HG02588 (cell line): ENCODE data around the gene TTPAL.

Experiments used
- ATAC-seq: cut with Tn5 transposase; IDR thresholded peaks from one replicate; pipeline ENCODE4 v1.9.1; 2021; ENCODE audit warnings: mild to moderate bottlenecking, moderate library complexity; ENCODE audit not compliant: unreplicated experiment

TTPAL gene

DNA sequence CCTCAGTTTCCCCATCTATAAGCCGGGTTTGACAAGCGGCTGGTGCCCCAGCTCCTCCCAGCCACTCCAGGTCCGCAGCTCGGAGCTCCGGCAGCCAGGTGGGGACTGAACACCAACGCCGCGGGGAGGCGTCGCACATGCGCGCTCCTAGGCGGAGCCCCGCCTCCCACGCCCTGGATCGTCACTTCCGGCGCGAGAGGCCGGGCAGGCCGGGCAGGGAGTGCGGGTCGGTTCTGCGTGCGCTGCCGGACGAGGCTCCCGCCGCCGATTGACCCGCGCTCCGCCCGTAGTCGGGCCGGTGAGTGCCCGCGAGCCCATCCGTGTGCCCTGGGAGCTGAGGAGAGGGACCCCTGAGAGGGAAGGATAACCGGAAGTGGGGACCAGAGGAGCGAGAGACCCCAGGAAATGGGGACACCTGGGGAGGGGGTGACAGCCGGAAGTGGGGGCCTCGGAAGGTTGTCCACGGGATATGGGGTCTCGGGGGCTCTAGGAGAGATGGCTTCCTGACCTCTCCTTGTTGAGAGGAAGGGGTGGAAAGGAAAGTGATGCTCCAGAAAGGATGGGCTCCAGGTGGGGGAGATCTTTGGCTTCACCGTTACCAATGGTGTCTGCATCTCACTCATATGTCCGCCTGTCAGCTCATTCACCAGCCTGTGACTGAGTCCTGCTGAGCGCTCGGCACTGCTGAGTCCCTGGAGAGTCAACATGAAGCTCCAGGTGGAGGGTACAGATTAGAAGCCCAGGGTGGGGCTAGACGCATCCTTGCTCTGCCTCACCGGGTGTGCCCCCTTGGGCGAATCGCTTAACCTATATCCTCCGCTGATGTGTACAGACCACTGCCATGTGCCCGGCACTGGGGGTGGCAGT lies at the start of gene TTPAL:
TSS of gene TTPAL (plus strand) at position 181 of the 867 bp plus-strand sequence. CDS start 4,126 bp downstream, outside the sequence.
- peak; percentile 96 for ATAC-seq

- ATAC-seq: no peak
These were observed 49.8 kb upstream of the TTPAL start for GRCh38 chr20:44425923-44426322.

DNA sequence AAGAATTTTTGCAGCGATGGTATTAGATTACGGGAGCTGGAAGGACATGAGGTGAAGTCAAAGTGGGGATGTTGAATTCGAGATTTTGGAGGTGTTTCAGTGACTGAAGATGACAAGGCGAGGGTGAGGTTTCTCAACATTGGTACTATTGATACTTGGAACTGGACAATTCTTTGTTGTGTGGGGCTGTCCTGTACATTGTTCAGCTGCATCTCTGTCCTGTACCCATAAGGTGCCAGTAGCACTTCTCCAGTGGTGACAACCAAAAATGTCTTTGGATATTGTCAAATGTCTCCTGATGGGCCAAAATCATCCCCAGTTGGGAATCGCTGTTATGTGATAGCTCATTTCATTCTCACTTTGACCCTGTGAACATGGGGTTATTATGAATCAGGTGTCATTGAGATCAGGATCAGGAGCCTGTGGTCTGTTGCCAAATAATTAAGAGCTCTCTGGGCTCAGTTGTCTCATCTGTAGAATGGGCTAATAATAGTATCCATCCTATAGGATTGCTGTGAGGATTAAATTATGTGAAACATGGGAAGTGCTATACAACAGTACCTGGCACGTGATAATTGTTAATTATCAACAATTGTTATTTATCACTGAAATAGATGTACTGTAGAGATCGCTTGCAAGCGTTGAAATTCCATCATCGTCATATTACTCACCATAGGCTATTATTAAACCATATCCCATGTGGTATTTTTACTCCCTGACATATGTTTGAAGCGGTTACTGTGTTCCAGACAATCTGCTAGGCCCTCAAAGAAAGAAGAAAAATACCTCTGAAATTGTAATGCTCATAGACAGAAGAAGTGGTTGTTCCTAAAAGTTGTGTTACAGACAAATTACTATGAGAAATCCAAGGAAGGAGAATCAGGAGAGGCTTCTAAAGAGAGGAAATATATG lies 48.5 kb upstream of the TTPAL start:
- no peak for ATAC-seq

GRCh38 chr20:44427804-44428173 lies 47.9 kb upstream of the TTPAL start:
- ATAC-seq: no peak

GRCh38 chr20:44428174-44429016 lies 47.3 kb upstream of the TTPAL start:
- ATAC-seq: no peak

DNA sequence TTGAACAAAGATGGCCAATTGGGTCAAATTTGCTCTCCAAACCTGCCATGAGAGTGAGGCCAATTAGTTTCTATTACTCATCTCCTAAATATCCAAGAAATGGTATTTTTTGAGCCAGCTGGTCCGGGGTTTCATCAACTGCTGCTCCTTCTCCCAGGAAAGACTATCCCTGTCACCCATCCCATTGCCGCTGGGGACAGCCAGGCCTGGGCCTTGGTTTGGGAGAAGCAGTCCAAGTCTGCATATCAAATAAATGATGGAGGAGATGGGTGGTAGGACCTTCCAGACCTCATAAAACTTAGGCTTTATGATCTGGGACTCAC lies 46.7 kb upstream of the TTPAL start:
- ATAC-seq: no peak

DNA sequence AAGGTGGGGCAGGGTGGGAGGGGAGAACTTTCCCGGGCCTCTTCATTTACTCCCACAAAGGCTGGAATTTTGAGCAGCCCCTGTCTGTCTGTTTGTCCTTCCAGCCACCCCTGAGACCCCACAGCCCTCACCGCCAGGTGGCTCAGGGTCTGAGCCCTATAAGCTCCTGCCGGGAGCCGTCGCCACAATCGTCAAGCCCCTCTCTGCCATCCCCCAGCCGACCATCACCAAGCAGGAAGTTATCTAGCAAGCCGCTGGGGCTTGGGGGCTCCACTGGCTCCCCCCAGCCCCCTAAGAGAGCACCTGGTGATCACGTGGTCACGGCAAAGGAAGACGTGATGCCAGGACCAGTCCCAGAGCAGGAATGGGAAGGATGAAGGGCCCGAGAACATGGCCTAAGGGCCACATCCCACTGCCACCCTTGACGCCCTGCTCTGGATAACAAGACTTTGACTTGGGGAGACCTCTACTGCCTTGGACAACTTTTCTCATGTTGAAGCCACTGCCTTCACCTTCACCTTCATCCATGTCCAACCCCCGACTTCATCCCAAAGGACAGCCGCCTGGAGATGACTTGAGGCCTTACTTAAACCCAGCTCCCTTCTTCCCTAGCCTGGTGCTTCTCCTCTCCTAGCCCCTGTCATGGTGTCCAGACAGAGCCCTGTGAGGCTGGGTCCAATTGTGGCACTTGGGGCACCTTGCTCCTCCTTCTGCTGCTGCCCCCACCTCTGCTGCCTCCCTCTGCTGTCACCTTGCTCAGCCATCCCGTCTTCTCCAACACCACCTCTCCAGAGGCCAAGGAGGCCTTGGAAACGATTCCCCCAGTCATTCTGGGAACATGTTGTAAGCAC lies 46.0 kb upstream of the TTPAL start:
- no peak for ATAC-seq

- no peak for ATAC-seq
These were observed 45.2 kb upstream of the TTPAL start for GRCh38 chr20:44430270-44431065.

DNA sequence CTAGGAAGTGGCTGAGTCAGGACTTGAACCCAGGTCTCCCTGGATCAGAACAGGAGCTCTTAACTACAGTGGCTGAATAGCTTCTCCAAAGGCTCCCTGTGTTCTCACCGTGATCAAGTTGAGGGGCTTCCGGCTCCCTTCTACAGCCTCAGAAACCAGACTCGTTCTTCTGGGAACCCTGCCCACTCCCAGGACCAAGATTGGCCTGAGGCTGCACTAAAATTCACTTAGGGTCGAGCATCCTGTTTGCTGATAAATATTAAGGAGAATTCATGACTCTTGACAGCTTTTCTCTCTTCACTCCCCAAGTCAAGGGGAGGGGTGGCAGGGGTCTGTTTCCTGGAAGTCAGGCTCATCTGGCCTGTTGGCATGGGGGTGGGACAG lies 44.6 kb upstream of the TTPAL start:
- ATAC-seq: no peak

DNA sequence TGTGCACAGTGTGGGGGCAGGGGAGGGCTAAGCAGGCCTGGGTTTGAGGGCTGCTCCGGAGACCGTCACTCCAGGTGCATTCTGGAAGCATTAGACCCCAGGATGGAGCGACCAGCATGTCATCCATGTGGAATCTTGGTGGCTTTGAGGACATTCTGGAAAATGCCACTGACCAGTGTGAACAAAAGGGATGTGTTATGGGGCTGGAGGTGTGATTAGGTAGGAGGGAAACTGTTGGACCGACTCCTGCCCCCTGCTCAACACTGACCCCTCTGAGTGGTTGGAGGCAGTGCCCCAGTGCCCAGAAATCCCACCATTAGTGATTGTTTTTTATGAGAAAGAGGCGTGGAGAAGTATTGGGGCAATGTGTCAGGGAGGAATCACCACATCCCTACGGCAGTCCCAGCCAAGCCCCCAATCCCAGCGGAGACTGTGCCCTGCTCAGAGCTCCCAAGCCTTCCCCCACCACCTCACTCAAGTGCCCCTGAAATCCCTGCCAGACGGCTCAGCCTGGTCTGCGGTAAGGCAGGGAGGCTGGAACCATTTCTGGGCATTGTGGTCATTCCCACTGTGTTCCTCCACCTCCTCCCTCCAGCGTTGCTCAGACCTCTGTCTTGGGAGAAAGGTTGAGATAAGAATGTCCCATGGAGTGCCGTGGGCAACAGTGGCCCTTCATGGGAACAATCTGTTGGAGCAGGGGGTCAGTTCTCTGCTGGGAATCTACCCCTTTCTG lies 44.0 kb upstream of the TTPAL start:
- ATAC-seq: no peak

DNA sequence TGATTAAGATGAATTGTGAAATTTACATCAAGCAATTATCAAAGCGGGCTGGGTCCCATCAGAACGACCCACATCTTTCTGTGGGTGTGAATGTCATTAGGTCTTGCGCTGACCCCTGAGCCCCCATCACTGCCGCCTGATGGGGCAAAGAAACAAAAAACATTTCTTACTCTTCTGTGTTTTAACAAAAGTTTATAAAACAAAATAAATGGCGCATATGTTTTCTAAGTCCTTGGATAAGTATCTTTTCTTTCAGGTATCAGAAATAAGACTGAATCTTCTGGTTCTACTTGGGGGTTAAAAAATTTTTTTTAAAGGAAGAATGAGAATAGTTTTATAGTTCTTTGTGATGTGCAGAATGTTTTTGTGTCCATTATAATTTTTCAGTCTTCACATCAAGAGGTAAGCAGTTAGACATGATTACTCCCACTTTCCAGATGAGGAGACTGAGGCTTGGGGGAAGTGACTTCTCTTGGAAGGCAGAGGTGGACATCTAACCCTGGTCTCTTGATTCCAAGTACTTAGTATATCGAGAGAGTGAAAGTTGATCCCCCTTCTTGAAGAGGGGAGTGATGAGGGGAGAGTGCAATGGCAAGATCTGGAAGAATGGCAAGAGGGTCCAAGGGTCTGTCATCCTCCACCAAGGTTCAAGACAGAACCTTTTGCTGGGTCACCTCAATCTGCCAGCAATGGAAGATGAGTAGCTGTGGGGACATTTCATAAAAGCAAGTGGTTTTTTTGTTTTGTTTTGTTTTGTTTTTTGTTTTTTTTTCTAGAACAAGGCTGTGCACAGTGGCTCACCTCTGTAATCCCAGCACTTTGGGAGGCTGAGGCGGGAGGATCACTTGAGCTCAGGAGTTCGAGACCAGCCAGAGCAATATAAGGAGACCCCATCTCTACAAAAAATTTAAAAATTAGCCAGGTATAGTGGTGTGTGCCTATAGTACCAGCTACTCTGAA lies 42.8 kb upstream of the TTPAL start:
- no peak for ATAC-seq

DNA sequence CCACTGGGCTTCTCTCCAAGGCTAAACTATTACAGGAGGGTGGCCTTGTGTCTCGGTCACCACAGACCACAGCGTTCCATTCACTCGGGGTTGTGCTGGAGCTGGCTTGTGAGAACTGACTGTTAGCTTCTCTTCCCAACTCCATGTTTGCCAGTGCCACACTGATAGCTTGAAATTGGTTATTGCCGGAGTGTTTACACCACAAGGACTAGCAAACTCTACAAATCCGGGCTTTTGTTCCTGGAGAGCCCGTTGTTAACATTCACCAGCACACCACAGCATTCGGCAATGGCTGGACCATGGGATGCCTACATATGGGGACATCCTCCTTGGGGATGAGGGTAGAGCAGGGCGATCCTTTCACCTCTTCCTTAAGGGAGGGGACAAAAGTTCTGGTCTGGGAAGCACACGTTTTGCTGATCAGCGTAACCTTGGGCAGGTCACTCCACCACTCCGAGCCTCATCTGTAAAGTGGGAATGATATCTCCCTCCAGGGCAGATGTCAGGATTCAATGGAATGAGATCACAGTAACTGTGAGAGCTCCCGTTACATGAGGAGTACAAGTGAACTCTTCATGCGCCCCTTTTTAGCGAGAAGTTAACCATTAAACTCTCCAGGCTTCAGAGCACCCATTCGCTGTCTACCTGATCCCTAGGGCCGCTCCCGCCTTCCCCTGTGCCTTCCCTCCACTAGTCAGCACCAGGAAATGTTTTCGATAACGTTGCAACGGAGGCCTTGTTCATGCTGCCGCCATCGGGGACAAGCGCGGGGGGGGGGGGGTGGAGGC lies 41.7 kb upstream of the TTPAL start:
- ATAC-seq: no peak

DNA sequence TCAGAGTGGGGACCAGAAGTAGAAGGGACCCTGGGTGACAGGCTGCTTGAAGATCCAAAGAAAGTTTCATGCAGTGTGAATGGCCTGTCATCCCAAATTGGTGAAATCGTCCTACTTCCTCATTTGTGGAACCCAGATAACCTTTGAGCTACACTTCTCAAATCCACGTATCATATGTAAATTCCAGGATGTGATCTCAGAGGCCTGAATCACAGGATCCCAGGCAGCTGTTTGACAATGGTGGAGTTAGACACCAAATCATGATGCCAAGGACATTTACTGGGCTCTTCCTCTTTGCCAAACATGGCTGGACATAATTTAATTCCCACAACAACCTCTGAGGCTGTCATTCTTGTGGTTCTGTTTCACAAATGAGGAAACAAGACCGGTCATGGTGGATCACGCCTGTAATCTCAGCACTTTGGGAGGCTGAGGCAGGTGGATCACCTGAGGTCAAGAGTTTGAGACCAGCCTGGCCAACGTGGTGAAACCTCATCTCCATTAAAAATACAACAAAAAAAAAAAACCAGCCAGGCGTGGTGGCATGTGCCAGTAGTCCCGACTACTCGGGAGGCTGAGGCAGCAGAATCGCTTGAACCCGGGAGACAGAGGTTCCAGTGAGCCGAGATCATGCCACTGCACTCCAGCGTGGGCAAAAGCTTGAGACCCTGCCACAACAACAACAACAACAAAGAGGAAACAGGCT lies 39.9 kb upstream of the TTPAL start:
- no peak for ATAC-seq

DNA sequence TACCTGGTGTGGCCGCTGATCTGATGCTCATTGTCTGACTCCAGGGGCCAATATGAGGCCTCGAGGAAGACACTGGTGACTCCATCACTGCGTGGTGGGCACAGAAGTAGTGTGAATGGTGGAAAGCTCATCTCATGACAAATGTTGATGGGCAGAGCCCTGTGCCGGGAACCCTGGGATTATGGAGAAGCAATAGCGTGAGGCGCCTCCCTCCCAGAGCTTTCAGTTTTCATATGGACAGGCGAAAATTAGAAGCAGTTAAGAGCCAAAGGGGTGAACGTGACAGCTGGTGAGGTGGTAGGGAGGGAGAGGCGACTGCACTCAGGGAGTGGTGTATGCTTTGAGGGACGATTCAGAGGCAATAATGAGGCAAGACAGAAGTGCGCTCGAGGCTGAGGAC lies 39.3 kb upstream of the TTPAL start:
- ATAC-seq: no peak

GRCh38 chr20:44437497-44437896 lies 38.2 kb upstream of the TTPAL start:
- no peak for ATAC-seq

- no peak for ATAC-seq
These were observed 36.9 kb upstream of the TTPAL start for GRCh38 chr20:44438782-44439181.
